ENCODE data around the gene NCR3LG1. TPM values are rescaled to one million over a fixed set of nuclear protein-coding genes. Genes with fewer than 3 reads are reported as not detected.

NCR3LG1 gene
- total RNA-seq, 1 experiment from 2014 or later, result 2.0 TPM

- Mint-ChIP-seq H3K4me1 (no peaks in the 10 kb centered on the region), H3K4me3 (no peak overlapping the region), H3K36me3 (peaks cover 25% of the 10 kb centered on the region), H3K9me3 (peaks cover 22% of the 10 kb centered on the region), H3K27me3 (ENCODE audit: low read depth) (peaks cover 8% of the 10 kb centered on the region), H3K27ac (no peak overlapping the region)
- no peak for DNase-seq (ENCODE audit: low spot score)
- ATAC-seq, result no peak
- no peak for TF ChIP-seq ZNF138 (CRISPR knock-in tag; conservative IDR thresholded peaks at IDR 0.05)
- TF ChIP-seq, protein P1, sequence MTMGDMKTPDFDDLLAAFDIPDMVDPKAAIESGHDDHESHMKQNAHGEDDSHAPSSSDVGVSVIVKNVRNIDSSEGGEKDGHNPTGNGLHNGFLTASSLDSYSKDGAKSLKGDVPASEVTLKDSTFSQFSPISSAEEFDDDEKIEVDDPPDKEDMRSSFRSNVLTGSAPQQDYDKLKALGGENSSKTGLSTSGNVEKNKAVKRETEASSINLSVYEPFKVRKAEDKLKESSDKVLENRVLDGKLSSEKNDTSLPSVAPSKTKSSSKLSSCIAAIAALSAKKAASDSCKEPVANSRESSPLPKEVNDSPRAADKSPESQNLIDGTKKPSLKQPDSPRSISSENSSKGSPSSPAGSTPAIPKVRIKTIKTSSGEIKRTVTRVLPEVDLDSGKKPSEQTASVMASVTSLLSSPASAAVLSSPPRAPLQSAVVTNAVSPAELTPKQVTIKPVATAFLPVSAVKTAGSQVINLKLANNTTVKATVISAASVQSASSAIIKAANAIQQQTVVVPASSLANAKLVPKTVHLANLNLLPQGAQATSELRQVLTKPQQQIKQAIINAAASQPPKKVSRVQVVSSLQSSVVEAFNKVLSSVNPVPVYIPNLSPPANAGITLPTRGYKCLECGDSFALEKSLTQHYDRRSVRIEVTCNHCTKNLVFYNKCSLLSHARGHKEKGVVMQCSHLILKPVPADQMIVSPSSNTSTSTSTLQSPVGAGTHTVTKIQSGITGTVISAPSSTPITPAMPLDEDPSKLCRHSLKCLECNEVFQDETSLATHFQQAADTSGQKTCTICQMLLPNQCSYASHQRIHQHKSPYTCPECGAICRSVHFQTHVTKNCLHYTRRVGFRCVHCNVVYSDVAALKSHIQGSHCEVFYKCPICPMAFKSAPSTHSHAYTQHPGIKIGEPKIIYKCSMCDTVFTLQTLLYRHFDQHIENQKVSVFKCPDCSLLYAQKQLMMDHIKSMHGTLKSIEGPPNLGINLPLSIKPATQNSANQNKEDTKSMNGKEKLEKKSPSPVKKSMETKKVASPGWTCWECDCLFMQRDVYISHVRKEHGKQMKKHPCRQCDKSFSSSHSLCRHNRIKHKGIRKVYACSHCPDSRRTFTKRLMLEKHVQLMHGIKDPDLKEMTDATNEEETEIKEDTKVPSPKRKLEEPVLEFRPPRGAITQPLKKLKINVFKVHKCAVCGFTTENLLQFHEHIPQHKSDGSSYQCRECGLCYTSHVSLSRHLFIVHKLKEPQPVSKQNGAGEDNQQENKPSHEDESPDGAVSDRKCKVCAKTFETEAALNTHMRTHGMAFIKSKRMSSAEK (CRISPR knock-in tag; IDR thresholded peaks at IDR 0.05; ENCODE audit: borderline replicate concordance), result no peak
- no peak for TF ChIP-seq JAZF1 (CRISPR knock-in tag; IDR thresholded peaks at IDR 0.05)
- TF ChIP-seq SP1 (CRISPR knock-in tag; conservative IDR thresholded peaks at IDR 0.05), result no peak
- no peak for TF ChIP-seq ZNF219 (CRISPR knock-in tag; IDR thresholded peaks at IDR 0.05; ENCODE audit: borderline replicate concordance)
- TF ChIP-seq ATF6 (CRISPR knock-in tag; IDR thresholded peaks at IDR 0.05), result no peak
- TF ChIP-seq, protein P2, sequence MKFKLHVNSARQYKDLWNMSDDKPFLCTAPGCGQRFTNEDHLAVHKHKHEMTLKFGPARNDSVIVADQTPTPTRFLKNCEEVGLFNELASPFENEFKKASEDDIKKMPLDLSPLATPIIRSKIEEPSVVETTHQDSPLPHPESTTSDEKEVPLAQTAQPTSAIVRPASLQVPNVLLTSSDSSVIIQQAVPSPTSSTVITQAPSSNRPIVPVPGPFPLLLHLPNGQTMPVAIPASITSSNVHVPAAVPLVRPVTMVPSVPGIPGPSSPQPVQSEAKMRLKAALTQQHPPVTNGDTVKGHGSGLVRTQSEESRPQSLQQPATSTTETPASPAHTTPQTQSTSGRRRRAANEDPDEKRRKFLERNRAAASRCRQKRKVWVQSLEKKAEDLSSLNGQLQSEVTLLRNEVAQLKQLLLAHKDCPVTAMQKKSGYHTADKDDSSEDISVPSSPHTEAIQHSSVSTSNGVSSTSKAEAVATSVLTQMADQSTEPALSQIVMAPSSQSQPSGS (CRISPR knock-in tag; IDR thresholded peaks at IDR 0.05; ENCODE audit: borderline replicate concordance, low read depth), result no peak
- TF ChIP-seq CBFB (CRISPR knock-in tag; IDR thresholded peaks at IDR 0.05; ENCODE audit: low read depth), result no peak
- POLR2A ChIA-PET, result no interaction called here
- CTCF ChIA-PET, result interaction anchor here (0.6 to 8.0 kb wide), 7 partner anchors 29 to 165 kb away, joined by 3 to 203 read pairs (median 13); partner anchors contain the start of genes ABCC8 and OTOG
Observed at GRCh38 chr11:17382046-17382728, 30.6 kb downstream of the NCR3LG1 start.

GRCh38 chr11:17383461-17383860, 31.9 kb downstream of the NCR3LG1 start:
- peaks cover 9% of the 10 kb centered on the region for H3K27me3 Mint-ChIP-seq (ENCODE audit: low read depth)
- CTCF ChIA-PET, result interaction anchor here (0.7 to 8.0 kb wide), 29 partner anchors 9 to 344 kb away, joined by 3 to 203 read pairs (median 6); partner anchors contain the start of genes ABCC8, MYOD1 and OTOG
- ATAC-seq (no peak), DNase-seq (ENCODE audit: low spot score) (no peak)
- no peaks in the 10 kb centered on the region for H3K4me1 Mint-ChIP-seq
- no peak overlapping the region for H3K4me3 Mint-ChIP-seq
- POLR2A ChIA-PET, result interaction anchor here (0.6 kb wide), 1 partner anchor 158 kb away, joined by 7 read pairs; no protein-coding TSS in a partner anchor
- peaks cover 10% of the 10 kb centered on the region for H3K9me3 Mint-ChIP-seq
- H3K27ac Mint-ChIP-seq, result no peak overlapping the region
- H3K36me3 Mint-ChIP-seq, result peaks cover 20% of the 10 kb centered on the region
- TF ChIP-seq, protein P3, sequence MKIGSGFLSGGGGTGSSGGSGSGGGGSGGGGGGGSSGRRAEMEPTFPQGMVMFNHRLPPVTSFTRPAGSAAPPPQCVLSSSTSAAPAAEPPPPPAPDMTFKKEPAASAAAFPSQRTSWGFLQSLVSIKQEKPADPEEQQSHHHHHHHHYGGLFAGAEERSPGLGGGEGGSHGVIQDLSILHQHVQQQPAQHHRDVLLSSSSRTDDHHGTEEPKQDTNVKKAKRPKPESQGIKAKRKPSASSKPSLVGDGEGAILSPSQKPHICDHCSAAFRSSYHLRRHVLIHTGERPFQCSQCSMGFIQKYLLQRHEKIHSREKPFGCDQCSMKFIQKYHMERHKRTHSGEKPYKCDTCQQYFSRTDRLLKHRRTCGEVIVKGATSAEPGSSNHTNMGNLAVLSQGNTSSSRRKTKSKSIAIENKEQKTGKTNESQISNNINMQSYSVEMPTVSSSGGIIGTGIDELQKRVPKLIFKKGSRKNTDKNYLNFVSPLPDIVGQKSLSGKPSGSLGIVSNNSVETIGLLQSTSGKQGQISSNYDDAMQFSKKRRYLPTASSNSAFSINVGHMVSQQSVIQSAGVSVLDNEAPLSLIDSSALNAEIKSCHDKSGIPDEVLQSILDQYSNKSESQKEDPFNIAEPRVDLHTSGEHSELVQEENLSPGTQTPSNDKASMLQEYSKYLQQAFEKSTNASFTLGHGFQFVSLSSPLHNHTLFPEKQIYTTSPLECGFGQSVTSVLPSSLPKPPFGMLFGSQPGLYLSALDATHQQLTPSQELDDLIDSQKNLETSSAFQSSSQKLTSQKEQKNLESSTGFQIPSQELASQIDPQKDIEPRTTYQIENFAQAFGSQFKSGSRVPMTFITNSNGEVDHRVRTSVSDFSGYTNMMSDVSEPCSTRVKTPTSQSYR (CRISPR knock-in tag; IDR thresholded peaks at IDR 0.05), result no peak
- TF ChIP-seq USF2 (CRISPR knock-in tag; IDR thresholded peaks at IDR 0.05) (no peak), IRF1 (CRISPR knock-in tag; IDR thresholded peaks at IDR 0.05) (no peak), CREM (CRISPR knock-in tag; IDR thresholded peaks at IDR 0.05) (no peak), GTF2I (CRISPR knock-in tag; conservative IDR thresholded peaks at IDR 0.05) (no peak), CREB1 (CRISPR knock-in tag; IDR thresholded peaks at IDR 0.05) (no peak), ZNF396 (CRISPR knock-in tag; IDR thresholded peaks at IDR 0.05; ENCODE audit: borderline replicate concordance) (no peak), ATF6 (CRISPR knock-in tag; IDR thresholded peaks at IDR 0.05) (no peak)
- TF ChIP-seq, protein P4, sequence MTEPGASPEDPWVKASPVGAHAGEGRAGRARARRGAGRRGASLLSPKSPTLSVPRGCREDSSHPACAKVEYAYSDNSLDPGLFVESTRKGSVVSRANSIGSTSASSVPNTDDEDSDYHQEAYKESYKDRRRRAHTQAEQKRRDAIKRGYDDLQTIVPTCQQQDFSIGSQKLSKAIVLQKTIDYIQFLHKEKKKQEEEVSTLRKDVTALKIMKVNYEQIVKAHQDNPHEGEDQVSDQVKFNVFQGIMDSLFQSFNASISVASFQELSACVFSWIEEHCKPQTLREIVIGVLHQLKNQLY (CRISPR knock-in tag; IDR thresholded peaks at IDR 0.05), result no peak
